Neural progenitor cell (in vitro differentiated cells): ENCODE data around the gene NDUFS8.

ENCODE experiments used
- EZH2phosphoT487 ChIP-seq: fragments of 200-600 bp; sonication (generic); IDR thresholded peaks from 2 replicates; pipeline ENCODE4 v1.6.1; 2017; ENCODE audit warnings: antibody characterized with exemption
- TF ChIP-seq, protein P1 (sequence below): fragments of 200-600 bp; sonication (generic); IDR thresholded peaks from 2 replicates; pipeline ENCODE4 v1.5.1; 2017; ENCODE audit warnings: antibody characterized with exemption, mild to moderate bottlenecking

DNA sequence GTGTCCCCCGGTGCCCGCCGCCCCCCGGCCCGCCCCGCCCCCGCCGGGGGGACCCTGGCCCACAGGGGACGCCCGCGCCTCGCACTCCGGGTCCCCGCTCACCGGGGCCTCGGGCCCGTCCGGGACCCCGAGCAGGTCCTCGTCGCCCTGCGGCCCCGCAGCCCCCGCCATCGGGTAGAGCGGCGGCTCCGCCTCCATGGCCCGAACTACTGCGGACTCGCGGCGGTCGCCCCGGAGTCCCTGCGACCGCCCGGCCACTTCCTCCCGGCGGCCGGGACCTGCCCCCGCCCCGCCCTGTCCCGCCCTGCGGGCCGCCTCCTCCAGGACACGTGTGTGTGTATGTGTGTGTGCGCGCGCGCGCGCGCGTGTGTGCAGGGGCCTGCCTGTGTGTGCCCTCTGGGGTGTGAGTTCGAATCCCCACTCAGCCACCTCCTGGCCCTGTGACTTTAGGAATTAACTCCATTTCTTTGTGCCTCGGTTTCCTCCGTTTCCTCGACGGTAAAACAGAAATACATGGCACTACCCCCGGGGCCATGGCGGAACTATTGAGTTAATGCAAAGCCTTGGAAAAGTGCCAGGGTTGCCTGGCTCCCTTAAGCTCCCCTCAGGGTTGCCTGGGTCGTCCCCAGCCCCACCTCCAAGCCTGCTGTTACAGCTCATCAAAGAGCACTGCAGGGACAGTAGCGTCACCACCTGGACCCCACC, 26.5 kb upstream of the NDUFS8 start, which contains the start of gene UNC93B1:
- TF ChIP-seq, protein P1, sequence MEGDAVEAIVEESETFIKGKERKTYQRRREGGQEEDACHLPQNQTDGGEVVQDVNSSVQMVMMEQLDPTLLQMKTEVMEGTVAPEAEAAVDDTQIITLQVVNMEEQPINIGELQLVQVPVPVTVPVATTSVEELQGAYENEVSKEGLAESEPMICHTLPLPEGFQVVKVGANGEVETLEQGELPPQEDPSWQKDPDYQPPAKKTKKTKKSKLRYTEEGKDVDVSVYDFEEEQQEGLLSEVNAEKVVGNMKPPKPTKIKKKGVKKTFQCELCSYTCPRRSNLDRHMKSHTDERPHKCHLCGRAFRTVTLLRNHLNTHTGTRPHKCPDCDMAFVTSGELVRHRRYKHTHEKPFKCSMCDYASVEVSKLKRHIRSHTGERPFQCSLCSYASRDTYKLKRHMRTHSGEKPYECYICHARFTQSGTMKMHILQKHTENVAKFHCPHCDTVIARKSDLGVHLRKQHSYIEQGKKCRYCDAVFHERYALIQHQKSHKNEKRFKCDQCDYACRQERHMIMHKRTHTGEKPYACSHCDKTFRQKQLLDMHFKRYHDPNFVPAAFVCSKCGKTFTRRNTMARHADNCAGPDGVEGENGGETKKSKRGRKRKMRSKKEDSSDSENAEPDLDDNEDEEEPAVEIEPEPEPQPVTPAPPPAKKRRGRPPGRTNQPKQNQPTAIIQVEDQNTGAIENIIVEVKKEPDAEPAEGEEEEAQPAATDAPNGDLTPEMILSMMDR: no peak
- peak; percentile 15 for TF ChIP-seq EZH2phosphoT487
